Thyroid gland (tissue), 4 donors: Measurements from ENCODE around the gene HECW1. TPM values are rescaled to one million over a fixed set of nuclear protein-coding genes. Genes with fewer than 3 reads are reported as not detected.

ENCODE experiments used
- DNase-seq, 2 donors: peaks; one replicate each; pipeline ENCODE4 v3.0.0-alpha.2; 2019
- H3K27ac ChIP-seq, 3 donors: fragments of 200-600 bp; sonication (generic); 1 replicate in 2 of 3; 2 replicates in 1 of 3; pipeline ENCODE4 v1.5.1; 2016 to 2019; ENCODE audit warnings: mild to moderate bottlenecking in 1 of 3, moderate library complexity in 1 of 3
- H3K27me3 ChIP-seq: fragments of 200-600 bp; sonication (generic); one replicate; pipeline ENCODE4 v1.5.1; 2019
- H3K36me3 ChIP-seq, 2 donors: fragments of 200-600 bp; sonication (generic); one replicate each; pipeline ENCODE4 v1.5.1; 2016 to 2019
- H3K4me1 ChIP-seq, 2 donors: fragments of 200-600 bp; sonication (generic); one replicate each; pipeline ENCODE4 v1.5.1; 2017 to 2019
- H3K4me3 ChIP-seq, 3 donors: fragments of 200-600 bp; sonication (generic); replicated peaks in 1 of 3; 1 replicate in 2 of 3; 2 replicates in 1 of 3; pipeline ENCODE4 v1.5.1; 2016; ENCODE audit warnings: mild to moderate bottlenecking in 1 of 3
- H3K9me3 ChIP-seq: fragments of 200-600 bp; sonication (generic); one replicate; pipeline ENCODE4 v1.5.1; 2017
- POLR2A ChIP-seq, 2 donors: fragments of 450-650 bp; IDR thresholded peaks; one replicate each; pipeline ENCODE4 v1.6.1; 2017; ENCODE audit warnings: antibody characterized with exemption in 2 of 2, mild to moderate bottlenecking in 2 of 2, moderate library complexity in 1 of 2
- WGBS, 2 donors: methylation state at CpG; one replicate each; pipeline ENCODE4 v1.1.5; 2017; 5-methylcytosine and 5-hydroxymethylcytosine counted together
- intact Hi-C: fragments of 100-400 bp; cut with DNase I; formaldehyde crosslinking; loops from one replicate; pipeline ENCODE4 v1.15.1; 2023
- total RNA-seq, 4 donors: library from RNA; depleted of rRNA; stranded (reverse); fragments of >200 nt; gene quantifications; one replicate each; pipeline ENCODE4 v1.2.3, GENCODE V29; 2016
- TF ChIP-seq, protein P1 (sequence below), 6 experiments: fragments of 200-600 bp in 3 of 6; fragments of 450-650 bp in 3 of 6; sonication (generic) in 3 of 6; IDR thresholded peaks; one replicate each; pipeline ENCODE4 v1.5.1; 2016 to 2019; ENCODE audit warnings: antibody characterized with exemption in 6 of 6, mild to moderate bottlenecking in 2 of 6, inconsistent platforms in 1 of 6, moderate library complexity in 1 of 6

Gene HECW1
- total RNA-seq, 4 donors from 2014 or later, result 0.67 to 4.7 (median 2.3) TPM

- no peak overlapping the region for H3K27ac ChIP-seq
- DNase-seq, result no peak
- intact Hi-C loops, result no loop called here
- no peaks in the 10 kb centered on the region for H3K9me3 ChIP-seq
- TF ChIP-seq, protein P1, sequence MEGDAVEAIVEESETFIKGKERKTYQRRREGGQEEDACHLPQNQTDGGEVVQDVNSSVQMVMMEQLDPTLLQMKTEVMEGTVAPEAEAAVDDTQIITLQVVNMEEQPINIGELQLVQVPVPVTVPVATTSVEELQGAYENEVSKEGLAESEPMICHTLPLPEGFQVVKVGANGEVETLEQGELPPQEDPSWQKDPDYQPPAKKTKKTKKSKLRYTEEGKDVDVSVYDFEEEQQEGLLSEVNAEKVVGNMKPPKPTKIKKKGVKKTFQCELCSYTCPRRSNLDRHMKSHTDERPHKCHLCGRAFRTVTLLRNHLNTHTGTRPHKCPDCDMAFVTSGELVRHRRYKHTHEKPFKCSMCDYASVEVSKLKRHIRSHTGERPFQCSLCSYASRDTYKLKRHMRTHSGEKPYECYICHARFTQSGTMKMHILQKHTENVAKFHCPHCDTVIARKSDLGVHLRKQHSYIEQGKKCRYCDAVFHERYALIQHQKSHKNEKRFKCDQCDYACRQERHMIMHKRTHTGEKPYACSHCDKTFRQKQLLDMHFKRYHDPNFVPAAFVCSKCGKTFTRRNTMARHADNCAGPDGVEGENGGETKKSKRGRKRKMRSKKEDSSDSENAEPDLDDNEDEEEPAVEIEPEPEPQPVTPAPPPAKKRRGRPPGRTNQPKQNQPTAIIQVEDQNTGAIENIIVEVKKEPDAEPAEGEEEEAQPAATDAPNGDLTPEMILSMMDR (IDR thresholded peaks at IDR 0.05), result no peak
- TF ChIP-seq POLR2A (IDR thresholded peaks at IDR 0.05), result no peak
- no peaks in the 10 kb centered on the region for H3K27me3 ChIP-seq
- WGBS, 2 donors, result 78 to 83% methylated on average over 6 of the region's 6 CpGs
- no peaks in the 10 kb centered on the region for H3K4me1 ChIP-seq
- no peak overlapping the region for H3K4me3 ChIP-seq
- no peaks in the 10 kb centered on the region for H3K36me3 ChIP-seq
Measured at GRCh38 chr7:43099750-43100149, 12.7 kb upstream of the HECW1 start.

- no peak for DNase-seq
- no peaks in the 10 kb centered on the region for H3K9me3 ChIP-seq
- H3K4me1 ChIP-seq, result no peaks in the 10 kb centered on the region
- WGBS, 2 donors, result 71 to 72% methylated on average over 1 of the region's 1 CpG
- intact Hi-C loops, result no loop called here
- H3K27ac ChIP-seq, result no peak overlapping the region
- H3K4me3 ChIP-seq, result no peak overlapping the region
- no peaks in the 10 kb centered on the region for H3K27me3 ChIP-seq
- TF ChIP-seq, protein P1 (IDR thresholded peaks at IDR 0.05), result no peak
- no peak for TF ChIP-seq POLR2A (IDR thresholded peaks at IDR 0.05)
- no peaks in the 10 kb centered on the region for H3K36me3 ChIP-seq
Measured at GRCh38 chr7:43104874-43105520, 7.5 kb upstream of the HECW1 start.

DNA sequence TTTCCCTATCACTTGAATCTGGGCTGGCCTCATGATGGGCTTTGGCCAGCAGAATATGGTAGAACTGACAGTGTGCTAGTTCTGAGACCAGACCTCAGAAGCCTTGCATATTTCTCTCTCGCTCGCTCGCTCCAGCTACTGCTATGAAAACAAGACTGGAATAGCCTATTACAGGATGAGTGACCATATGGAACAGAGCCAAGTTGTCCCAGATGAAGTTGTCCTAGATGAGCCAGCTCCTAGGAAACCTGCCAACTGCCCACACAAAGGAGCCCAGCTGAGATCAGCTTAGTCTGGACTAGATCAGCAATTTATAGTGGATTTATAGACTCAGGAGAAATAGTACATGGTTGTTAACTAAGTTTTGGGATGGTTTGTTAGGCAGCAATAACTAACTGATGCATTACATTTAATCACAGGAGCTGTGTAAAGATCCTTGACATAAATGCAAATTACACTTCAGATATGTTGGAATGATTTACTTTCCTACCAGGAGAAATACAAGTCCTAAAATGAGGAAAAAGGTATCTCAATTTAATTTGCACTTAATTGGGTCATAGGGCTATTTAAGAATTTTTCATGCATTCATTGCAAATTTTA is 6.8 kb upstream of the HECW1 start:
- TF ChIP-seq, protein P1 (IDR thresholded peaks at IDR 0.05), result no peak
- no peak for TF ChIP-seq POLR2A (IDR thresholded peaks at IDR 0.05)
- H3K4me3 ChIP-seq, result no peak overlapping the region
- 29 to 57% methylated on average over 3 of the region's 3 CpGs for WGBS, 2 donors
- intact Hi-C loops, result no loop called here
- H3K9me3 ChIP-seq, result no peaks in the 10 kb centered on the region
- no peaks in the 10 kb centered on the region for H3K27me3 ChIP-seq
- DNase-seq, result peak; percentile 62 to 67
- H3K36me3 ChIP-seq, result no peaks in the 10 kb centered on the region
- H3K27ac ChIP-seq, result no peak overlapping the region
- no peaks in the 10 kb centered on the region for H3K4me1 ChIP-seq

- Histone ChIP-seq H3K4me3 (no peak overlapping the region), H3K9me3 (no peaks in the 10 kb centered on the region), H3K36me3 (no peaks in the 10 kb centered on the region), H3K27ac (no peak overlapping the region), H3K27me3 (no peaks in the 10 kb centered on the region), H3K4me1 (peaks cover under 1 to 15% of the 10 kb centered on the region in 2 donors)
- 5 to 13% methylated on average over 3 of the region's 3 CpGs for WGBS, 2 donors
- peak; percentile 79 to 86 for DNase-seq
- intact Hi-C loops, result no loop called here
- no peak for TF ChIP-seq POLR2A (IDR thresholded peaks at IDR 0.05)
- TF ChIP-seq, protein P1 (IDR thresholded peaks at IDR 0.05), result peak; percentile 72 to 90 (median 80)
Measured at GRCh38 chr7:43108255-43109011, 4.0 kb upstream of the HECW1 start.
